Smooth muscle cell of the brain vasculature (primary cell): Measurements from ENCODE around the gene PAGE2.
"Not testable (repeated sequence)": the region's sequence is repeated elsewhere in the genome, so short reads cannot be mapped to it uniquely, and the experiment has no call there.

Experiments used
- DNase-seq: peaks from one replicate; pipeline ENCODE4 v3.0.0-alpha.2; 2012; ENCODE audit warnings: low read depth, low spot score

PAGE2 gene, protein sequence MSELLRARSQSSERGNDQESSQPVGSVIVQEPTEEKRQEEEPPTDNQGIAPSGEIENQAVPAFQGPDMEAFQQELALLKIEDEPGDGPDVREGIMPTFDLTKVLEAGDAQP

DNA sequence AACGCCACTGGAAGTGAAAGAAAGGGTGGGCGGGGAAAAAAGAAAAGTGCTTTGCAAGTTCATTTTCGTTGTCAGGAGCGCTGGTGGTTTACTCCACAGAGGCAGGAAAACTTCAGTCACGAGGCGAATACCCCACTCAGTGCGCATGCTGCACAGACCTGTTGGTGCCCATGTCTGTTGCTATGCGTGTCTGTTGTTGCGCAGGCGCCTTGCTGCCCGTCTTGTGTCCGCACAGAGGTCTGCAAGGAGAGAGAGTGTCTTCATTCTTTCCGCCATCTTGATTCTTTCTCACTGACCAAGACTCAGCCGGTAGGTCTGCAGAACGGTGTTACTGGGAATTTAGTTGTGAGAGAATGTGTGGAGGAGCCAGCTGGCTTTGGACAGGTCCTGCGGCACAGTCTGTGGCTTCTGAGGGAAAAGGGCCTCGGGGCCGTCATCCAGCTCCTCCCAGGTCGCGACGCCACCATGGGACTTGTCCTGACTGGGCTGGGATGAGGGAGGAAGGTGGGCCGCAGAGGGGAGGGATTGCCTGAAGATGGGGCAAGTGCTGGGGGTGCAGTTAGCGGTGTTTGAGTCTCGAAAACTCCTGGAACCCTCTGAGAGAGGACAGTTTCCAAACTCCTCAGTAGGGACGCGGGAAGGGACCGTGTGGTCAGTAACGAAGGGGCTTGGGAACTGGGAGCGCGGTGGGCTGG is at the start of gene PAGE2:
TSS of gene PAGE2 (plus strand) at position 224 of the 695 bp plus-strand sequence. CDS start 1,003 bp downstream, outside the sequence.
- DNase-seq = no peak

DNA sequence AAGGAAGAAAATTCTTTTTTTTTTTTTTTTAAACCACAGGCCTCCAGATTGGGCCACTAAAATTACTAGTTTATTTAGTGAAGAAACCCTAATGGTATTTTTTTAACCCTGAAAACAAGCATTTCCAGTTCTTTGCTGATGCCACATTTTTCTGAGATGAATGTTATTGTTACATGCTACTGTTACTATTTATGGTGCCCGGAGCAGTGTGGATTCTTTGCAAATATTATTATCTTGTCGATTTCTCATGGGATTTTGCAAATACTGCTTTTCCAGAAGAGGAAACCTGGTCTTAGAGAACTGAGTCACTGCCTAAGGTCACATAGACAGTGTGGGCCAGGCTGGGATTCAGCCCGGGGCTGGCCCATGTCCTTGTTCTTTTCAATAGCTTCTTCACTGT is 49.3 kb upstream of the PAGE2 start:
- no peak for DNase-seq

DNA sequence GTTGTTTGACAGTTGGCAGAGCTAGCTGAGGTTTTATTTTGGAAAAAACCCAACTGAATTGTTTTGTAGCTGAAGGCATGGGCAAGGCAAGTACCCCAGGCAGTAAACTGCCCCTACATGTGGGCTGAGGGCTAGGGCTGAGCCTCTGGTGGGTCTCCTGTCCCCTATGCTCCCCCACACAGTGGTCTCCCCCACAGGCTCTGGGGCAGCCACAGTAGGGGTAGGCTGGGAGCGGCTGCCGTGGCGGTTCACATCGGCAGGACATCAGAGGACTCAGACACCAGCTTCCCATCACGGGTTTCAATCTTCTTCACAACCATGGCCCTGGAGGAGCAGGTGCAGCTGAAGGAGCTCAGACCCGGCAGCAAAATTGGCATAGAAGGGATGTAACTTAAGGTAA is 47.3 kb upstream of the PAGE2 start:
- DNase-seq = no peak

DNA sequence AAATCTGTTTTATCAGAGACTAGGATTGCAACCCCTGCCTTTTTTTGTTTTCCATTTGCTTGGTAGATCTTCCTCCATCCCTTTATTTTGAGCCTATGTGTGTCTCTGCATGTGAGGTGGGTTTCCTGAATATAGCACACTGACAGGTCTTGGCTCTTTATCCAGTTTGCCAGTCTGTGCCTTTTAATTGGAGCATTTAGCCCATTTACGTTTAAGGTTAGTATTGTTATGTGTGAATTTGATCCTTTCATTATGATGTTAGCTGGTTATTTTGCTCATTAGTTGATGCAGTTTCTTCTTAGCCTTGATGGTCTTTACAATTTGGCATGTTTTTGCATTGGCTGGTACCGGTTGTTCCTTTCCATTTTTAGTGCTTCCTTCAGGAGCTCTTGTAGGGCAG is 38.2 kb upstream of the PAGE2 start:
- DNase-seq = not testable (repeated sequence)

DNA sequence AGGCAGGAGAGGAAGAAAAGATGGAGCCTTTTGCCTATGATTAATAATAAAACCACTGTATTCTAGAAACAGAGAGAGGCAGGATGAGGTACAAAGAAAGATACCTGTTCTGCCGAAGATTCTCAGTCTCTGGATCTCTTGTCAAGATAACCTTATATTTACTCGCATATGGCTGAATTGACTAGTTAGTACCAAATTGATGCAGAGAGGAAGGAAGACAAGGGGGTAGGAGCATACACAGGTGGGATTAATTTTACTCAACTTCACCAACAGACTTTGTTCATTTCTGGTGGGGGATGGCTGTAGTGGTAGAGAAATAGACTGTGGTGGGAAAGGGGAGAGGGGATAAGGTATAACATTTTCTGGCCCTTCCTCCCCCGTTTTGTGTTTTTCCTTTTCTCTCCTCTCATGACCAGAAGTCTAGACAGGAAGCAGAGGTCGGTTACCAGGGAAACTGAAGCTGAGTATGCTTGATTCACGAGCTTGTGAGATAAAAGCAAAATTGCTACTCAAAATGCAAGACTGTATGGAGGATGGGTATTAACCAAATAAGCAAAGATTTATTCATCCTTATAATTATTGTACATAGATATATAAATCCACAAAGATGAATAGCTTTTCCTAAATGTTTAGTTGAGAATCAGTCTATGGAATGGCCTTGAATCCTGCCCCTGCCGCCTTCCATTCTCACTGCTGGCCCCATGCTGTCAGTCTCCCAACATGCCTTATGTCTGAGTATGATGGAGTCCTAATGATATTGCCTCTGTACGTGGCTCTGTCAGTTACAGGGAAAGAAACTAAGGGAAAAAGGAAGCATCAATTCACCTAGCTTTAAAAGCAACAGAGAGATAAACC is 31.8 kb upstream of the PAGE2 start:
- no peak for DNase-seq

DNA sequence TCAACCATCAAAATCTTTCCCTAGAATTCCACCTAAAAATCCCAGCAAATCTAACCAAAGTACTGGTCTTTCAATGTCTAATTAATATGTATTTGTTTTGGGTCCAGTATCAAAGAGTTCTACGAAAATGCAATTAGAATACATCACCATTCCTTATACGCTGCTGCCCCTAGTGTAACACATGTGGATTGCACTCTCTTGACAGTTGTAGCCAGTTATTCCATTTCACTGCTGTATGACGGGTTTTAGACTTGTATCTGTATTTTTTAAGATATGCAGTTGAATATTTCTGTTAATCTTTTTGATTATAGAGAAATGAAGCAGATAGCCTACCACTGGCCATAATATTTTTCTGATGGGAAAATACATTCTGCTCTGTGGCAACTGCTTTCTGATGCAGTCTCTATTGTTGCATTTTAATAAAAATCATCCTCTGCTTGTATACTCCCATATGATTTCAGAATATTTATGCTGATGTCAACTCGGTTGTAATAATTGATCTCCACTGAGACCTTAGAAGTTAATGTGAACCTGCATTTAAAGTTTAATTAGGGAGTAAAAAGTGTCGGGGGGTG is 31.1 kb upstream of the PAGE2 start:
- DNase-seq = no peak

DNA sequence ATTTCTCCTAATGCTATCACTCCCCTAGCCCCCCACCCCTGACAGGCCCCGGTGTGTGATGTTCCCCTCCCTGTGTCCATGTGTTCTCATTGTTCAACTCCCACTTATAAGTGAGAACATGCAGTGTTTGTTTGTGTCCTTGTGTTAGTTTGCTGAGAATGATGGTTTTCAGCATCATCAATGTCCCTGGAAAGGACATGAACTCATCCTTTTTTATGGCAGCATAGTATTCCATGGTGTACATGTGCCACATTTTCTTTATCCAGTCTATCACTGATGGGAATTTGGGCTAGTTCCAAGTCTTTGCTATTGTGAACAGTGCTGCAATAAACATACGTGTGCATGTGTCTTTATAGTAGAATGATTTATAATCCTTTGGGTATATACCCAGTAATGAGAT is 21.6 kb upstream of the PAGE2 start:
- not testable (repeated sequence) for DNase-seq

DNA sequence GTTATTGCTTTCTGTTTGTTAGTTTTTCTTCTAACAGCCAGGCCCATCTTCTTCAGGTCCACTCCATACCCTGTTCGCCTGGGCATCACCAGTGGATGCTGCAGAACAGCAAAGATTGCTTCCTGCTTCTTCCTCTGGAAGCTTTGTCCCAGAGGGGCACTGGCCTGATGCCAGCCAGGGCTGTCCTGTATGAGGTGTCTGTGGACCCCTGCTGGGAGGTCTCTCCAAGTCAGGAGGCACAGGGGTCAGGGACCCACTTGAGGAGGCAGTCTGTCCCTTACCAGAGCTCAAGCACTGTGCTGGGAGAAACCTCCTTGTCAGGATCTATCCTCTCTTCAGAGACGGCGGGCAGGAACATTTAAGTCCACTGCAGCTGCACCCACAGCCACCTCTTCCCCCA is 16.5 kb upstream of the PAGE2 start:
- DNase-seq = no peak

DNA sequence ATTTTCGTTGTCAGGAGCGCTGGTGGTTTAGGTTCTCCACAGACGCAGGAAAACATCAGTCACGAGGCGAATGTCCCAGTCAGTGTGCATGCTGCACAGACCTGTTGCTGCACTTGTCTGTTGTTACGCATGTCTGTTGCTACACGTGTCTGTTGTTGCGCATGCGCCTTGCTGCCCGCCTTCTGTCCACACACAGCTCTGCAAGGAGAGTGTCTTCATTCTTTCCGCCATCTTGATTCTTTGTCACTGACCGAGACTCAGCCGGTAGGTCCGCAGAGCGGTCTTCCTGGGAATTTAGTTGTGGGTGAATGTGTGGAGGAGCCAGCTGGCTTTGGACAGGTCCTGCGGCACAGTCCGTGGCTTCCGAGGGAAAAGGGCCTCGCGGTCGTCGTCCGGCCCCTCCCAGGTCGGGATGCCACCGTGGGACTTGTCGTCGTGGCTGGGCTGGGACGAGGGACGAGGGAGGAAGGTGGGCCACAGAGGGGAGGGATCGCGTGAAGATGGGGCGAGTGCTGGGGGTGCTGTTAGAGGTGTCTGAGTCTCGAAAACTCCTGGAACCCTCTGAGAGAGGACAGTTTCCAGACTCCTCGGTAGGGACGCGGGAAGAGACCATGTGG is 13.9 kb upstream of the PAGE2 start, which contains the start of gene PAGE2B:
TSS of gene PAGE2B (plus strand) at position 180 of the 617 bp plus-strand sequence. CDS start 1,012 bp downstream, outside the sequence.
- no peak for DNase-seq

DNA sequence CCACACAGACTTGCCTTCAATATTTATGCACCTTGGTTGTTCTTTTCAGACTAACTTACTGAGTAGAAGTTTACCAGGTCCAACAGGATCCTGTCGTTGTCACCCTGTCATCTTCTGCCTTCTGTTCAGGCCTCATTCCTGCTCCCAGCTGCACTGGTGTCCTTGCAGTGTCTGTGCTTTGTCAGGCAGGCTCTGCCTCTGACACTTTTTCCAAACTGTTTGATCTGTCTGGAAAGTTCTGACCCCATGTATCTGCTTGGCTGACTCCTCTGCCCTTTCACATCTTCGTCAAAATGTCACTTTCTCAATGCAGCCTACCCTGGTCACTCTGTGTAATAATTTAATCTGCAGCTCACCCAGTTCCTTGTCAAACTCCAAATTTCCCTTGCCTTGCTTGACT is 9.9 kb downstream of the PAGE2 start:
- DNase-seq = no peak

DNA sequence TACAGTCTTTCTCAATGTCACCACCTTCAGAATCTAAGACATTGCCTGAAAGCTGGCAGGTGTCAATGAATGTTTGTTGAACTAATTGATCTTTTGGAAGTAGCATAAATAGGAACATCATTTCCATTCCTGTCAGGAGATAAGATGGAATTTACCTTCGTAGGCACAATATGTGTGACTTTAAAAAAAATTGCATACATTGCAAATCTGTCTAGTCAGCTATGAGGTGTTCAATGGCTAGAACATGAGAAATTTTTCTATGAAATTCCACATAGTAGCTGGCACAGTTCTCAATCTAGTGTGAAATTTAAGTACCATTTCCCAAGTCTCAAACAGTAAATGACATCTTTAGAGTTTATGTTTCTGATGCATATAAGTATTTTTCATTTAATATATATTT is 10.3 kb downstream of the PAGE2 start:
- DNase-seq = no peak

DNA sequence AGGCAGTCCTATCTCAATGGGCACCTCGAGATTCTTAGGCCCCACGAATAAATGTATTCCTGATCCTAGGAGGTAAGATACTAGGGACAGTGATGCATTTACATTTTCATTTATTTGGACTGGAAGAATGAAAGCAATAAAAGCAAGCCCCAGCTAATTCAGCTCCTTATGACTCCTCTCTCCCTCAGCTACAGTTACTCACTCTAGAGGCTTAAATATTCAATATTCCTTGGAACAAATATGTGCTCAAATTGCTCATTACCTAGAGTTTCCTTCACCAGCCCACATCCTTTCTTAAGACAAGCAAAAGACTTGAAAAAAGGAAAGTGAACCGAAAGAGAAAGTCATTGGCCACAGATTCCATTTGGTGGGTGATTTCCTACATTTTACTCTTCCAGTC is 13.9 kb downstream of the PAGE2 start:
- no peak for DNase-seq

DNA sequence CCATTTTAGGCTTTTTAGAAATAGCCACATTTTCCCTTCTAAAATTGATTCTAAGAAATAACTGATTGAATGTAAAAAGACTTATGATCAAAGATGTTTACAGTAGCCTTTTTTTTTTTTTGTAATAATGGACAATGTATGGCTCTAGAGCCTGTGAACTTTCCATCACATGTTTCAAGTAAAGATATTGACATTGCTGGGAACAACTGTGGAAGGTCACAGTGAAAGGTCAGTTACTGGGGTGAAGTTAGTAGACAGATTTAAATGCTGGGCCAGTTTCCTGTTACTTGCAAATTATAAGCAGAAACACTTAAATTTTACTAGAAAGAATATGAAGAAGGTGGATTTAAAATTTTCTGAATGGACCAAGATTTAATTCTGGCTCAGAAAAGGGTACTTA is 18.4 kb downstream of the PAGE2 start:
- no peak for DNase-seq

DNA sequence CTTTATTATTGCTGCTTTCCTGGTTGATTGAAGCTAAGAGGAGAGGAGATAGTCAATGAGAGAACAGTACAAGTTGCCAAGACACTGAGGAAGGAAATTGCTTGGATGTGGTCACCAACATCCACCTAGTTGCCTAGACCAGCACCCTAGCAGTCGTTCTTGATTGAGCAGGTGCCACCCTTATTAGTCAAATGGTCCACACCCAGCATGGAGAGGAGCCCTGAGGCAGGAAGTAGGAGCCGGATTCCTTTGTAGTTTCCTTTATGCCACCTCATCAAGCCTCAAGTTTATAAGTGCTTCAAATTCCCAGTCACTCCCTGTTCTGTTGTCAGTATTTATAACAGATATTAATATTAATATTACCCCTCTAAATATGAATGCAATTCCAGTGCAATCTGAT is 19.1 kb downstream of the PAGE2 start:
- DNase-seq = no peak

DNA sequence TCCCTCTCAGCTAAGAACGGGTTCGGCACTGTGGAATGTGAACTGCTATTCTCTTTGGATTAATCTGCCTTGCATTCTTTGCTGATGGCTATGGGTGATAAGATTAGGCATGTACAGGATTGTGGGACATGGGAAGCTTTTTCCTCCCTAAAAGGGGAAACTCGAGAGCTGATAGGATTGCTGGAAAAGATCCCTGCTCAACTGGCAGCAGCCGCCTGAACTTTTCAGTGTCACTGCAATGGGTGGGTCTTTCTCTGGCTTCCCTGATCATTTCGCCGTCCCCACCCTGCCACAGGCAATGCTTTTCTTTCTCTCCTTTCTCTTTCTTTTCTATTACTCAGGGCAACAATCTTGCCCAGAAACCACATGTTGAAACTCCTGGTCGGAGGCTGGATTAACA is 20.5 kb downstream of the PAGE2 start:
- no peak for DNase-seq

DNA sequence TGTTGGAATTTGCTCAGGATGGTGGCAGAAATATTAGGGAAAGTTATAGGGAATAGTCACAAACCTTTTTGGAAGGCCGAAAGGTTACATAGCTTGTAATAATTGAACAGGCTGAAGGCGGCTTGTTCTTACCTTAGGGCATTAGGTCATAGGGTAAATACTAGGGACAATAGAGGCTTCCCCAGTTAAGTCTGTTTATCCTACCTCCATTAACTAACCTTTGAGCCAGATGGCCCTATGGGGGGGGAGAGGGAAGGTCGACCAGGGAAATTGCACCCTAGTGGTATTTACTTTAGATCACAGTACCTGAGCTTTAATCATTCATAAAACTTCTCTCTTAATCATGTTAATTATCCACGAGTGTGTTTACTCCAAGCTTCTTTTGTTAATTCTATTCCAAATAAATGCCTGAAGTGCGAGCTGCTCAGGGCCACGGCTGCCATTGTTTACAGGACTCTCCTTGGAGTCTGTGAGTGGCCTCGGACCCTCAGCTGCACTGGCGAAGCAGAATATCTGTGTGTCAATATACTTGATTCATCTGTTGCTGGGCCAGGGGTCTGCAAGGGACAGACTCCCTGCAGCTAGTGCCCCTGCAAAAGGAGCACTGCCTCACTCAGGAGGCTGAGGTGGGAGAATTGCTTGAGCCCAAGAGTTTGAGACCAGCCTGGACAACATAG is 22.9 kb downstream of the PAGE2 start:
- no peak for DNase-seq

DNA sequence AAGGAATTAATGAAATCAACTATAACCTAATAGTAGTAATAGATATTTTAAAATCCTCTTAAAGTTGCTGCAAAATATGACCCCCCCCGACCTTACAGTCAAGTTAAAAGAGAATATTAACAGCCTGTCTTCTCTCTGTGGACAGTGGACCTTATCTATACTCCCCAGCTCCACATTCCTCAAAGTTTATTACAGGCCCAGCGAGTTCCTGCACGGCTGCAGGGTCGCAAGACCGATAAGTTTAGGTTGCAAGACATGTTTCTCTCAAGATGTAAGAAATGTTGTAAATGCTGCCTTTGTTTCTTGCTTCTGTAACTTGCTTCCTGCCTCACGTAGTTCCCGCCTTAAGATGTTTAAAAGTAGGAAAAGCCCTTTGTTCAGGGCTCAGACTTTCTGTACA is 27.8 kb downstream of the PAGE2 start:
- DNase-seq = not testable (repeated sequence)

DNA sequence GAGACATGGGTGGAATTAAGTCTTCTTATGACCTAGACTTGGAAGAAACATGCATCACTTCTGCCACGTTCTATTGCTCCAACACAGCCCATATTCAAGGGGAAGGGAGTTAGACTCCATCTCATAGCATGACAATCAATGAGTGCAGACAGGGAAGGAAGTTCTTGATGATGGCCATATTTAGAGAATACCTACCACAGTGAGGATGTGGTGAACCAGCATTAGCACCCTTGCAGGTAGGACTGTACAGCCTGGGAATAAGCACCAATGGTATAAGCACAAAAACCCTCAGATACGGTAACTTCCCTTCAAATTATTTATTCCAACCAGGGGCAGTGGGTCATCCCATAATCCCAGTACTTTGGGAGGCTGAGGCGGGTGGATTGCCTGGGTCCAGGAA is 29.8 kb downstream of the PAGE2 start:
- DNase-seq = no peak

DNA sequence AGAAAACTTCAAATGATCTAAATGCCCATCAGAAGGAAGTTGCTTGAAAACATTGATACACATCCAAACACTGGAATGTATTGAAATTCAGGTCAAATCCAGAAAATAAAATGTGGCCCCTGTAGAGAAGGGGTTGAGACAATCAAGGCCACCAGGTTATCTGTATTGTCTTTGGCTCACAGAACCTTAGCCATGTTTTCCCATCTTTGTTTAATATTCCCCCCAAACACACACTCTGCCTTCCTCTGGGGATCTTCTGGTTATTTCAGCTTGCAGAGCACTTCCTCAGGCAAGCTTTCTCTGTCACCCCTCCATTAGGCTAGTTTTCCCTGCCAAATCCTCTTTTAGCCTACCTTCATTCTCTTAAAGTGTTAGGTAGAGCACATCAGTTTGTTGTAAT is 30.5 kb downstream of the PAGE2 start:
- no peak for DNase-seq

DNA sequence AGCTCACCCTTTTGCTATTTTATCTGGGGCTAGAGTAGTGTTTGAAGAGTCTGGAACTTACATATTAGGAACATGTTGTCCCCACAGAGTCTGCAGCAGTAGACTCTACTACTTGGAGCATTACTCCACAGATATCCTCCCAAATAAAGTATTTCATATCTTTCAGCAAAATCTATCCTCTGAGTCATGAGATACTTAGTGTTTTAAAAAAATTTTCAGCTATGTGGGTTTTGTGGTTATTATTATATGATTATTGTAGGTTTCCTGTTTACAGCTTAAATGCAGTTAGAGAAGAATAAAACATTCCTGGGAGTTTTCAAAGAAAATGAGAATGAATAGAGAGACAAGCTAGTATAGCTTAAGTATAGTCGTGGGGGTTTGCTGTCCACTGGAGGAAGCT is 30.9 kb downstream of the PAGE2 start:
- DNase-seq = no peak

DNA sequence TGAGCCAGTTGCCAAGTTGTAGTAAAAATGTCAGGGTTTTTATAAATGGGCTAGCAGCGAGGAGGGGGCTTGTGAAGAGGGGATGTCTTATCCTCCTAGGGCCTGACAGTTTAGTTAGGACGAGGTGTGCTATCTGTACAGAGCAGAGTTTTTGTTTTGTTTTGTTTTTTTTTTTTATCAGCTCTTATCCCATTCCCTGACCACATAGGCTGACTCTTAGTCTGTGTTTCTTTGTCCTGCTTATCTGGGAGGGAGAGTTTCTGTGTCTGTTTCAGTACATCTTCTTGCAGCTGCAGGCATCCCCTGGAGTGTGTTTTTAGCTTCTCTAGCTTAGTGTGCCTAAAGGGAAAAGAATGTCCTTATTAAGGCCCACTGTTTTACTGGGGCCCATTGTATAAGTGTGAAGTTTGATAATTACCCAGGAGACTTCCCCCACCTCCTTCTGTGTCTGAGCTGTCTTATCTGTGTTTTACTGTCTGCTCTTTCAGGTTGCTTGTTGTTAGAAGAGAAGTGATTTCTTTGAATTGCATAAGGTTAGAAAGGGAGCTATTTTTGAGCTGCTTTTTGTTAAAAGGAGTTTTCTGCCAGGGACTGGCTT is 32.0 kb downstream of the PAGE2 start:
- DNase-seq = no peak
